Erythroblast (primary cell): ENCODE results near the gene TAB2.
"Not testable (repeated sequence)": the region's sequence is repeated elsewhere in the genome, so short reads cannot be mapped to it uniquely, and the experiment has no call there.

ENCODE experiments used
- GATA1 ChIP-seq: IDR thresholded peaks from 2 replicates; pipeline ENCODE4 v1.6.1; 2011; ENCODE audit warnings: low read depth, mild to moderate bottlenecking, control low read depth, low read length, moderate library complexity
- POLR2A ChIP-seq: IDR thresholded peaks from 2 replicates; pipeline ENCODE4 v1.6.1; 2011; ENCODE audit warnings: mild to moderate bottlenecking, low read length

GRCh38 chr6:149444360-149445094 lies 127.0 kb downstream of the TAB2 start:
- not testable (repeated sequence) for TF ChIP-seq POLR2A, GATA1
